GM19351 (cell line): Measurements from ENCODE around the gene FGFR2.

Experiments used
- ATAC-seq: cut with Tn5 transposase; IDR thresholded peaks from one replicate; pipeline ENCODE4 v1.9.1; 2021; ENCODE audit warnings: mild to moderate bottlenecking, moderate library complexity; ENCODE audit not compliant: unreplicated experiment

Gene FGFR2

DNA sequence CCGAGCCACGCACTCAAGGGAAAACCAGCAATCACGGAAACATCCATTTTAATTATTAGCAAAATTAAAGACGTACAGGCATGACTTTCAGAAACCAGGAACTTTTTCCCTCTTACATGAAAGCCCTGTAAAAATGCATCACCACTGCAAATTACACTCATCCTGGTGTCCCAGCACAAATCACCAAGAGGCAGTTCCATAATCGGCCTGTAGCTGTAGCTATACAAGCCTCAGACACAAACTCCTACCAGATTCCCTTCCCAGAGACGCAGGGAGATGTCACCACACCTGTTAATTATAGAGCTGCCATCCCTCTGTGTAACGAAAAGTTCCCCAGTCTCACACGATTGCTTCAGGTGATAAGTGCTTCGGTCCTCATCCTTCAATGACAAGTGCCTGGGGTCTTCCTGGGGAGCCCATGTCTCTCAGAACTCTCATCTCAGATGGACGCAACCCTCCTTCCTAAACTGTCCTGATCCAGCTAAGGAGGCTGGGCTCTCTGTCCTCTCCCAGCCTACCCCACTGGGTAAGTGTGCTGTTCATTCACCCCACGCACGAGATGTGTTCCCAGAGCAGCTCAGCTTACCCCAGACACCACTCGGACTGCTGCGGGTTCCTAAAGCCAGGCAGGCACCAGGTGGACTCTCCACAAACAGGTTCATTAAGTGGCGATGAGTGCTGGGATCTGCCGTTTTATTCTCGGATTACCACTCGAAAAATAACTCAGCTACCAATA lies 5.9 kb downstream of the FGFR2 start:
- no peak for ATAC-seq

DNA sequence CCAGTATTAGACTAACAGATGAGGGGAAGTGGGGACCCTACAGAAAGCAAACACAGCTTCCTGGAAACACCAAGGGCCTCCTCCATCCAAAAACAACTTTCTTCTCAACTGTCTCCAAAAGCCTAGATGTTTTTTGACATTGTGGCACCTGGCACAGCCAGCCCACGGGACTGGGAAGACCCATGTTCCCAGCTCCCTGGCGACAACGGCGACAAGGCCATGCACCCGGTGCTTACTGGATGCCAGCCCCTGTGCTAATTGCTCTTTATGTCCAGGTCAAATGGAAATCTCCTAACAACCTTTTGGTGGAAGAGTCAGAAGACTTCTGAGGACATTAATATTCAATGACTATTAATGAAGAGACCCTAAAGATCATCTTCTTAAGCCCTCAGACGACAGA lies 7.1 kb downstream of the FGFR2 start:
- no peak for ATAC-seq

DNA sequence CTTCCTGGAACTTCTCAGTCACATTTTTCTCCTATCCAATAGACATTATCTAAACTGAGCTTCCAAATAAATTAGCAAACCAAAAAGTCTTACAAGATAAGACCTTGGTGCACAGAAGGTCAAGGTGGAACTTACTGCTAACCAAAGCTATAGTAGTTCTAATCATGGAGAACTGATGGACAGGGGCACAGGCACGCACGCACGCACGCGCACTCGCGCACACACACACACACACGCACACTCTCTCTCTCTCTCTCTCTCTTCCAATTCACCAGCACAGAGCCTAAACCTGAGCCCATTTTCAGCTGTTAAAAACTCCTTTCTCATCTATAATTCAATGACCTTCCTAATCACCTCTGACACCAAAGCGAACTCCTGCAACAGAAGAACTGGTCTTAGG lies 7.5 kb downstream of the FGFR2 start:
- ATAC-seq, result no peak

DNA sequence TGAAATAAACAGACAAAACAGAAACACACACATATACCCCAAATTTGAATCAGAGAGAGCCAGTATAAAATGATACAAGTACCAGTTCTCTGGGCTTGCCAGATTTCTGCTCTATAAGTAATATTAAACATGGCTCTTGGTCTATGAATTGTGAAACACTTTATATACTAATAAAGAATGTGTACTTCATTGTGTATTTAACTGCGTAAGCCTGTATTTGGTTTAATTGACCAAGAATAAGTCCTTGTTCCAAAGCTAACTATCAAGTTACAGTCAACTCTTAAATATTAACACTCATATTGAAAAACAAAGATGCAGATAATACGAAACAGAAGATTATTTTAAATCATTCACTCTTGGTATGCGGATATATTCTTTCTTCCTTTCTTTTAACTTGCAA lies 8.7 kb downstream of the FGFR2 start:
- no peak for ATAC-seq

DNA sequence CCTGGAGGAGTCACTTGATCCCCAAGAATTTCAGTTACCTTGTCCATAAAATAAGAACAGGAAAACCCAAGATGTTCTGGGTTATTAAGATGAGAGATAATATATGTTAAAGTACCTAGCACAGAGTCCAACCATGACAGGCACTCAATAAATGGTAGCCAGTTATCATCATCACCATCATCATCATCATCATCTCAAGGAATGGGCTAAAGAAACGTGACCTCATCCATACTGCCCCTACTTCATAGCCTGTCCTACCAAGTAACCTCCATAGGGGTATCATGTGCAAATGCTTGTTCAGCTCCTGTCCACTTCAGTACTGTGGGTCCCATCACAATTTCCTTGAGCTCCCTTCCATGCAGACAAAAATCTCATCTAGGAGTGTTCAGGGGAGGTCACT lies 14.4 kb downstream of the FGFR2 start:
- ATAC-seq, result no peak

DNA sequence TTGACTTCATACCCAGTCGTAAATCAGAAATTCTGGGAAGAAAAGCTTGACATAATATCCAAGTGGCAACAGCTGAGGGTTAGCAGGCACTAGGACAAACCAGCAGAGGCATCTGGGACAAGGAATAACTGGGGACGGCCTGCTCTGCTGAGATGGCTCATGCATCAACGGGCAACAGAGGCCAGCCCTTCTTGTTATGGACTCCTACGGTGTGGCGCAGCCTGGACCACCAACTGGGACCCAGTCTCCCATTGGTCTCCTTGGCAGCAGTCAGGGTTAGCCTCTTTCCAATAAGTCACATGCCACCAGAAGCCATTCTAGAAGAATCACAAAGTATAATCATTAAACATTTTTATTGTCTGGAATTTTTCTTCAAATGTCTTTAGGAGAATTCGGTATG lies 15.0 kb downstream of the FGFR2 start:
- ATAC-seq, result no peak

DNA sequence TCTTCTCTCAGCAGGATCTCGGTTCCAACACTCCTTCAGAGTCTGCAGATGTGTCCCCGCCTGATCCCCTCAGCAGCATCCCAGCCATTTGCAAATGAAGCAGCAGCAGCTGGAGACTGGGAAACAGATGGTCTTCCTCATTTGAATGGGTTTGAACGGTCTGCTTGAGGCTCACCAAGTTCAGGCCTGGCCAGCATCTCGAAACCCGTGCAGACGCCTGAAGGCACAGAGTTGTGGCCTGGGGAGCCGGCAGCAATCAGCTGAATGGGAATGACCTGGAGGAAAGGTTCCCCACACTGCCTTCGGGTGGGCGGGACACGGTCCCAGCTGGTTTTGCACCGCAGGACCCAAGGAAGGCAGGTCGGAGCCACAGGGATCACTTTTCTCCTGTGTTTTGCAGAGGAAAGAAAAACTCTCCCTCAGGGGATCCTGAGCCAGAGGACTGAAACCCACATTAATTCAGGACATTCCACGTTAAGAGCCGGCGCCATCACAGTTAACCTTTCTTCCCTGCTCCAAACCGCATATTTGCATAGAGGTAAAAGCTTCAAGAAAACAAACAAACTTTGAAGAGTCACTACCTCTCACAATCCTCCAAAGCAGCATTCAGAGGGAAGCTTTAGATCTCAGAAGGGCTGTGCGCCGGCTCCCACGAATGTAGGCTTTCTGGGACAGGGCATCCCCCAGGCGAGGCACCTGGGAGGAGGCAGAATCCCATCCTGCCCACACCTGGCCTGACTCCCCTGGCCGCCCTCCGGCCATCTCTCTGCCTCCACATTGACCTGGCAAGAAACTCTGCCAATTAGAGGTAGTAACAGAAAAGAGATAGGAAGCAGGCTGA lies 17.7 kb downstream of the FGFR2 start:
- ATAC-seq, result no peak

DNA sequence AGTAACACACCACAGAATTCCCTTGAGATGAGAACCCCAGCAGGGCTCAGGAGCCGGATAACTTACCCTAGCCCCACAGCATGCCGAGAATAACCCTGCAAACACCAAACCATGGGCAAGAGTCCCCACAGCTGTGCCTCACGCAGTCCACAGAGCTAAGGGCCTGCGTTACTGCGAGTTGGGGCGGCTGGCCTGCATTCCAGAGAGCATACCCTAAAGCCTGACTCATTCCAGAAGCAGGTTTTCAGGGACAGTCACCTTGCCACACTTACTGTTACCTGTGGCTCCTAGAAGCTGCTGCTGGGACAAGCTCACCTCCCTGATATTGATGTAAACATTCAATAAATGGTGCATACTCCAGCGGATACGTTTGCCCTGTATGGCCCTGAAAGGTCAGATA lies 18.6 kb downstream of the FGFR2 start:
- no peak for ATAC-seq

DNA sequence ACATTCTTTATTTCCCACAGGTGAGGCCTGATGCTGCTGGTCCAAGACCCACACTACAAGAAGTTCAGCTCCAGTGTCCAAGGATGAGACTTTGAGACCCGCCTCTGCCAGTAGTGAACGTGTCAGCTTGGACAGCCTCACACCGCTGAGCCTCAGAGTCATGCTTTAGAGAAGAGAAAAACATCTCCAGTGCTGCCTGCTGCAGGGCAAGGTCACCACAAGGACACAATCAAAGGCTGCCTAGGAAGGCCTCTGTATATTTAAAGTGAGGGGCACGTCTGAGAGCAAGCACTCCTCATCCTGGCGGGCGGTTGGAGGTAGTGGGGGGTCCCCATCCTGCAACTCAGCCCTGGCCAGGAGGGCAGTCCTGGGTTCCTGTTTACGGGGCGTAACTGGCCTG lies 19.3 kb downstream of the FGFR2 start:
- ATAC-seq, result no peak

DNA sequence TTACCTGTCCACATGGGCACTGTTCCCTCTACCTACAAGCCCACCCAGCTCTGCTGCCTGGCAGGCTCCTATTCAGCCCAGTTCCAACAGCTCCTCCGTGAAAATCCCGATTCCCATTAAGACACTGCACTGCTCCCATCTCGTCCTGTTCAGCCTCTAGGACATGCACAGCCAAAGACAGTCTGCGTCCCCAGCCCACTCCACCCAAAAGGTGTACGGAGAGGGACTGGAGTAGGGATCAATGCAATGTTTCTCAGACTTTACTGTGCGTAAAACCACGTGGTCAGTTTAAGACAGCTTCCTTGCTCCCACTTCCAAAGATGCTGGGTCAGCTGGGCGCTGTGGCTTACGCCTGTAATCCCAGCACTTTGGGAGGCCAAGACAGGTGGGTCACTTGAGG lies 19.9 kb downstream of the FGFR2 start:
- ATAC-seq, result no peak

DNA sequence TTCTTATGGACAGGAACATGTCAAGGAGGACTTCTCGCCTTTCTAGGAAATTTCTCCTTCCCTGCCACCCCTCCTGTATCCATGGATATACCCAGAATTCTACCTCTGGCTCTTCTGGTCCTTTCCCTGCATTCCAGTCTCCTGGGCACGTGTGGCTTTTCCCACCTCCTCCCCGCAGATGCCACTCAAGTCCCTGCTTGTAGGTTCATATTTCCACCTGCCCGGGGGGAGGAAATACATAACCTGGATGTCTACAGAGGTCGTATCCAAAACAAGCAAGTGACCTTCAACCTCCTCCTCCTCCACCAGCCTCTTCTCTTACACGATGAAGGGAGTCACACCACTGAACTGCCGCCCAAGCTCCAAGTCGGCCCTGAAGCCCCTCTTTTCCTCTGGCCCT lies 20.7 kb downstream of the FGFR2 start:
- no peak for ATAC-seq

DNA sequence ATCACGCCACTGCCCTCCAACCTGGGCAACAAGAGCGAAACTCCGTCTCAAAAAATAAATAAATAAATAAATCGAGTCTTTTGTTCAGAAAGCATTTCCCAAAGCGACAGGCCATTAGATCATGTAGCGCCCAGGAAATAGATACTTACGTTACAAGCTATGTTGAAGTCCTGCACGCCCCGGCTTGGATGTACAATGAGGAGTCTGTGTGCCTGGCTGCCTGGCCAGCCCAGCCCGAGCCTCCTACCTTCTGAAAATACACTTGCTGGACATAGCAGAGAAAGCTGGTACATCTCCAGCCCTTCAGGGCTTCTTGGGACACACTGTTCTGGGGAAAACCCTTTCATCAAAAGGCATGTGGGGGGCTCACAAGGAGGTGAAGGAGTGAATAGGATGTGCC lies 22.1 kb downstream of the FGFR2 start:
- no peak for ATAC-seq

DNA sequence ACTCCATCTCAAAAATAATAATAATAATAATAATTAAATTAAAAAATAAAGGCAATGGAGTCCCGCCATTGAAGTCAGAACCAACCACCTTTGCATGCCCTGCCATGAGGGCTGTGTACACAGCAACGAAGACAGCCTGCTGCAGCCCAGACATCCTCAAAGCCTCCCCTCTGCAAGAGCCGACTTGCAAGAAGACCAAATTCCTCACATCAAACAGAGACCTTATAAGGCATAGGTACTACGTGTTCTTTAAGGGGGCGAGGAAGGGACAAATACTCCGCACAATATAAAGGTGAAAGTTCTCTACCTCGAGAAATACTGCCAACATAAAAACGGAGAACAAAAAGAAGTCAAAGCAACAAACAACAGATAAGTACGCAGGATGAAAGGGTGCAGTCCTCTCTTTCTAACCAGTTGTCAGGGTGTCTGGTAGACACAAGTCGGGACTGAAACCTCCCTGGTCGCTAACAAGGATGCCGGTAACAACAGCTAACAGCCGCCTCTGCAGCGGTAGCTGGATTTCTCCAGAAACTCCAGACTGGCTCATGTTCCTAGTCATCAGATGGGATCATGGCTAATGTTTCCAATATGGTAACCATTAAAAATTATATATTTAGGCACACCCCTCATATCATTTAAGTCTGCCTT lies 23.6 kb downstream of the FGFR2 start:
- ATAC-seq, result no peak

DNA sequence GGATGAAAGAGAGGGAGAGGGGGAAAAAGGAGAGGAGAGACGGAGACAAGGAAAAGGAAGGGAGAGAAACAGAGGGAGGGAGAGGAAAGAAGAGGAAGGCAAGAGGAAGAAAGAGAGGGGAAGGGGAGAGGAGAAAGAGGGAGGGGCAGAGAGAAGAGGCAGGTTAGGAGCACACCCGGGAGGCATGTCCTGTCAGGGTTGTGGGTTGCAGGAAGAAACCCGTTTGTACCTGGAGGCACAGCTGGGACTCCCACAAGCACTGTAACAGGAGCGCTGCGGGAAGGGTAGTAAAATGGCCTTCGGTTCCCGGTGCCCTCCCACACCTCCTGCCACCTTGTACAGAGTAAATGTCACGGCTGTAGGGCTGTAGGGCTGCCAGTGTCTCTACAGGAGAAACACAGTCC lies 24.7 kb downstream of the FGFR2 start:
- no peak for ATAC-seq

DNA sequence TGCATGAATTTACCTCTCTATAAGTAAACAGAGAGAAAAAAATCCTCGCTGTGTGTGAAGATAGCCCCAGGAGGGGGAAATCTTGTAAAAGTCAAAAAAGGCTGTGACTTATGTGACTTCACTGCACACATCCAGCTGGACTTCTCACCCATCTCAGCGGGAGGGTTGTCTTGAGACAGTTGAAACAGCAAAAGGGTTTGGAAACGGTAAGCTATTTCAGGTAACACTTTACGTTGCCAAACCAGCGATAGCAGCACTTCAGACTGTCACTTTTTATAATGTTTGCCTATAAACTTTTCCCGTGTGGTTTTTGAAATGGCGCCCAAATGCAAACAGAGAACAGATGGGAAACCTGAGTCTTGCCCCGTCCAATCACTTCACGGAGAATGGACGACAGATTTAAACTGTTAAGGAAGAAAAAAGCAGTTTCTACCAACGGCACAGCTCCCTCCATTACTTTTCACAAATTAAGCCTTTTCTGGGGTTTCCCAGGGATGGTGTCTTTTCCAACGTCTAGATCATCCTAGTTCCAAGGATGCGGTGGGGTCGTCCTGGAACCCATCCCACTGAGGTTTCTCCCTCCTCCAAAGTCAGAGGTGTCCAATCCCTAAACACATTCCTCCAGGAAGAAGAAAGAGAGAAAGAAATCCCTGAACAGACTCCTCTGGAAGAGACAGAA lies 25.2 kb downstream of the FGFR2 start:
- no peak for ATAC-seq

DNA sequence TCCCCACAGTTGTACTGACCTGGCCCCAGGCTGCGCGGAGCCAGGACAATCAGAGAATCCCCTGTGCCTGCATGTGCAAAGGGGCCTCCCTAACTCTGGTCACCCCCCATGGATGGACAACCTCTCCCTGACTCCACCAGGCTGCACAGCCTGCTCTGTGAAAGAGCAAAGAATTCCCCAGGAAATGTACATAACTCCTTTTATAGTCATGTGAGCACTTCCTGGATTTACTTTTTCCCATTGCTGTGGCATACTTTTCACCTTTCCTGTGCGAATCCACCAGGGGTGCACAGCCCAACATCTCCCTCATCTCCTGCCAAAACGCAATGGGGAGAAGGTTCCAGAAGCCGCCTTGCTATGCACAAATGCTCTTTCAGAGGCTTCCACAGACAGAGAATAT lies 27.9 kb downstream of the FGFR2 start:
- no peak for ATAC-seq

DNA sequence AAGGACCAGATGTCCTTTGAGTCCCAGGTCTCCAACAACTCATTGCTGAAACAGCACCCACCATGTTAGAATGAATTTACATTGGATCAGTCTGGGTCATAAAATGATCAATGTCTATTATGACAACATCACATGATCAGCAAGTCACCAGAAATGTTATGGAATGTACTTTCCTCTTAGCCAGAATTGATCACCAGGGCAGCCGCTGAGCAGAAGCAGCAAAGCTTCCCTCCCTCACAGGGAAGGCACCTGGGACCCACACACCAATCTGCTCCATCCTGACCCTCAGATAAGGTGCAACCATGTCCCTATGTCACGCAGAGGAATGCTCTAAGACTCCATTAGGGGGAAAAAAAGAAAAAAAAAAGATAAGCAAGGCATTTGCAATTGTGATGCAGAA lies 30.0 kb downstream of the FGFR2 start:
- no peak for ATAC-seq

DNA sequence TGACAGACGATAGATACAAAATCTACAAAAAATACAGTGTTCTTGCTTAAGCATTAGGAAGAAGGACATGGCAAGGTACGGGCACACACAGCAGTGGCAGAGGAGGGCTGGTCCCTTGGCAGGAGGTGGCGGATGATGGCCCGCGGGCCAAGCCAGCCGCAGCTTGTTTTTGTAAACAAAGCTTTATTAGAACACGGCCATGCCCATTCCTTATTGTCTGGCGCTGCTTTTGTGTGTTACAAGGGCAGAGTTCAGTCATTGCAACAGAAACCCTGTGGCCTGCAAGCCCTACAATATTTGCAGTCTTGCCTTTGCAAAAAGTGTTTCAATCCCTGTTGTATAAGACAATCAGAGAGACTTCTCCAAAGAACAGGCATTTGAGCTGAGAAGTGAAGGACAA lies 30.7 kb downstream of the FGFR2 start:
- ATAC-seq, result no peak

DNA sequence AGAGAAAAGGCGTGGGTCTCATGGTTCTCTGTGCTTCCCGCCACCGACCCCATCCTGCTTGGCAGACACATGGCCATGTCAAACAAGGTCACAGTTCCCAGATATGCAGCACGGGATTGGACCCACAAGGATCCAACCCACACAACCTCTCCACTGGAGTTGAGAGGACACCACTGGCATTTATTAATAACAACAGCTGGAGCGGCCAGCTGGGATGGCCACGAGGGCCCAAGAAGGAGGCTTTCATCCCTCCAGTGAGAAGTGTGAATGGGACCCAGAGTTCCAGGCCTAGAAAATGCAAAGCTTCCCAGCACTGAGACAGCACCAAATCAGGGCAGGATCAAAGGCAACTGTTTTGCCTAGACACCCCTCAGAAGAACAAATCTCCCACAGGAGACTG lies 31.5 kb downstream of the FGFR2 start:
- no peak for ATAC-seq

DNA sequence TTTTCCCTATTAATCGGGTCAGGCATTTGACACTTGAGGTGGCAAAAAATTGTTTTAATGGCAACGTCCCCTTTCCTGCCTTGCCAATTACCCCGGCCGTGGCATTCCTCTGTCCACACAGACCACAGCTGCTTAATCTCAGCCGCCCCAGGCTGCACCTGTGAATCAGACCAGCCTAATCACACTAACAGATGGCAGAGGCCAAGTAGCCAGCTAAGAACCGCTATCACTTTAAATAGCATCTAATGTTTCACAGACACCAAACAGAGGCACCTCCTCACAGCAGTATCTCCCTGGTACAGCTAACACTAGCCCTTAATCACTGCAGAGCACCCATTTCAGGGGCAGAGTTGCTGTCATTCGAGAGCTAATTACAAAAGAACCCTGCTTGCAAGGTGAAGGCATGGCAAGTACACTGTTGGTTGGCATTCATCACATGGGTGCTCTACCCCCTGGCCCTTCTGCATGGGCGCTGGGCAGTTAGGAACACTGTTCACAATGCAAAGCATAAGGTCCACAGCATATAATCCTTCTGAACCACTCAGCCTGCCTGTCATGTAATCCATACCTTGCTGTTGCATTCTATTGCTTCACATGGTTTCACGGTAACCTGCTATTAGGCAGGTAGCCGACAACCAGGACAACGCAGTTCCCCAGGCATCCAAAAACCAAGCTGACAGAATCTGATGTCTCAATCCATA lies 38.8 kb downstream of the FGFR2 start:
- ATAC-seq, result no peak

DNA sequence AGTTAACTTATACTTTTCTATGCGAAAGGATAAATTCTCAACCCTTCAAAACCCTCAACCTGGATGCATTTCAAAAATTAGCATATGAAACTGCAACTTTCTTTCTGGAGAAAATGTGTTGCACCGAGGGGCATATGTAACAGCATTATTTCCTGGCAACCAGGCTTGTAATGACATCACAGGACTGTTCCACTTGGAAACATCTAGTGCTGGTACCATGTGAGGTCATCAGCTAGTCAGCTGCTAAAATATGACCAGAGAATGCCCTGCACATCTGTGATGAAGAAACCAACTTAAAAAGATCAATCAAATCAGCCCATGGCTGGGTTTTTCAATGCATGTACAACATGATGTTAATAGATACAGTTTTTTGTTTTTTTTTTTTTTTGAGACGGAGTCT lies 40.0 kb downstream of the FGFR2 start:
- ATAC-seq, result no peak
